Epithelial cell of esophagus (primary cell): ENCODE results near the gene MINPP1.

Experiments used
- DNase-seq: peaks from one replicate; pipeline ENCODE4 v3.0.0; 2010; ENCODE audit warnings: low read depth
- H3K4me3 ChIP-seq: 2 replicates; pipeline ENCODE4 v1.5.1; 2011; ENCODE audit warnings: mild to moderate bottlenecking, low read length, control low read depth
- CTCF ChIP-seq: IDR thresholded peaks from 2 replicates; pipeline ENCODE4 v1.5.1; 2011; ENCODE audit warnings: low read depth, mild to moderate bottlenecking, low read length, control low read depth, inconsistent platforms; ENCODE audit not compliant: insufficient read depth; ENCODE audit errors: missing control alignments

Gene MINPP1

GRCh38 chr10:87559392-87559791, 54.7 kb downstream of the MINPP1 start:
- no peak overlapping the region for H3K4me3 ChIP-seq
- TF ChIP-seq CTCF: no peak
- no peak for DNase-seq

- no peak overlapping the region for H3K4me3 ChIP-seq
- no peak for DNase-seq
- no peak for TF ChIP-seq CTCF
Measured at GRCh38 chr10:87560495-87561129, 55.9 kb downstream of the MINPP1 start.

GRCh38 chr10:87562750-87563149, 58.1 kb downstream of the MINPP1 start:
- TF ChIP-seq CTCF: no peak
- DNase-seq: no peak
- no peak overlapping the region for H3K4me3 ChIP-seq

- no peak overlapping the region for H3K4me3 ChIP-seq
- DNase-seq: no peak
- TF ChIP-seq CTCF: no peak
Measured at GRCh38 chr10:87565010-87565409, 60.3 kb downstream of the MINPP1 start.

- no peak overlapping the region for H3K4me3 ChIP-seq
- TF ChIP-seq CTCF: no peak
- no peak for DNase-seq
Measured at GRCh38 chr10:87575851-87576250, 71.2 kb downstream of the MINPP1 start.

GRCh38 chr10:87578160-87578841, 73.6 kb downstream of the MINPP1 start:
- no peak for DNase-seq
- no peak for TF ChIP-seq CTCF
- H3K4me3 ChIP-seq: no peak overlapping the region
